Measurements from ENCODE around the gene MAD1L1.

Gene MAD1L1

GRCh38 chr7:1987084-1987535 is 245.6 kb downstream of the MAD1L1 start:
- Histone ChIP-seq H3K4me3 (no peak overlapping the region), H3K27ac (0 out of 2 replicates have a peak overlapping the region, but pooled peaks have one; percentile 6), H3K9ac (ENCODE audit: insufficient read length) (no peak overlapping the region), H3K36me3 (ENCODE audit: insufficient read depth, low read length) (no peaks in the 10 kb centered on the region), H3K9me3 (ENCODE audit: low read depth, low read length) (no peaks in the 10 kb centered on the region)
- TF ChIP-seq POLR2AphosphoS5 (IDR thresholded peaks at IDR 0.05; ENCODE audit: borderline replicate concordance, low read depth, low read length): no peak
- TF ChIP-seq EZH2 (IDR thresholded peaks at IDR 0.05): no peak
- TF ChIP-seq FOXP2 (optimal IDR thresholded peaks at IDR 0.05; ENCODE audit: control extremely low read depth, extremely low read length, insufficient read depth): no peak
- no peak for DNase-seq (ENCODE audit: low read depth, low spot score)

- Histone ChIP-seq H3K27ac (0 out of 2 replicates have a peak overlapping the region, but pooled peaks have one; percentile 6), H3K4me3 (no peak overlapping the region), H3K9ac (ENCODE audit: insufficient read length) (no peak overlapping the region), H3K36me3 (ENCODE audit: insufficient read depth, low read length) (no peaks in the 10 kb centered on the region), H3K9me3 (ENCODE audit: low read depth, low read length) (no peaks in the 10 kb centered on the region)
- no peak for DNase-seq (ENCODE audit: low read depth, low spot score)
- TF ChIP-seq EZH2 (IDR thresholded peaks at IDR 0.05) (no peak), FOXP2 (optimal IDR thresholded peaks at IDR 0.05; ENCODE audit: control extremely low read depth, extremely low read length, insufficient read depth) (no peak), POLR2AphosphoS5 (IDR thresholded peaks at IDR 0.05; ENCODE audit: borderline replicate concordance, low read depth, low read length) (no peak)
These were observed 246.2 kb downstream of the MAD1L1 start for GRCh38 chr7:1986366-1987083.

- TF ChIP-seq EZH2 (IDR thresholded peaks at IDR 0.05): no peak
- no peak for TF ChIP-seq POLR2AphosphoS5 (IDR thresholded peaks at IDR 0.05; ENCODE audit: borderline replicate concordance, low read depth, low read length)
- no peak for TF ChIP-seq FOXP2 (optimal IDR thresholded peaks at IDR 0.05; ENCODE audit: control extremely low read depth, extremely low read length, insufficient read depth)
- Histone ChIP-seq H3K27ac (no peak overlapping the region), H3K36me3 (ENCODE audit: insufficient read depth, low read length) (no peaks in the 10 kb centered on the region), H3K9me3 (ENCODE audit: low read depth, low read length) (no peaks in the 10 kb centered on the region), H3K9ac (ENCODE audit: insufficient read length) (no peak overlapping the region), H3K4me3 (no peak overlapping the region)
- no peak for DNase-seq (ENCODE audit: low read depth, low spot score)
These were observed 246.8 kb downstream of the MAD1L1 start for GRCh38 chr7:1985936-1986335.

GRCh38 chr7:1985042-1985441 is 247.7 kb downstream of the MAD1L1 start:
- Histone ChIP-seq H3K9ac (ENCODE audit: insufficient read length) (no peak overlapping the region), H3K4me3 (no peak overlapping the region), H3K27ac (no peak overlapping the region), H3K36me3 (ENCODE audit: insufficient read depth, low read length) (no peaks in the 10 kb centered on the region), H3K9me3 (ENCODE audit: low read depth, low read length) (no peaks in the 10 kb centered on the region)
- no peak for DNase-seq (ENCODE audit: low read depth, low spot score)
- TF ChIP-seq FOXP2 (optimal IDR thresholded peaks at IDR 0.05; ENCODE audit: control extremely low read depth, extremely low read length, insufficient read depth) (no peak), POLR2AphosphoS5 (IDR thresholded peaks at IDR 0.05; ENCODE audit: borderline replicate concordance, low read depth, low read length) (no peak), EZH2 (IDR thresholded peaks at IDR 0.05) (no peak)

- Histone ChIP-seq H3K27ac (no peak overlapping the region), H3K9ac (ENCODE audit: insufficient read length) (no peak overlapping the region), H3K4me3 (no peak overlapping the region), H3K36me3 (ENCODE audit: insufficient read depth, low read length) (no peaks in the 10 kb centered on the region; the same call in 1 of the 2 replicates), H3K9me3 (ENCODE audit: low read depth, low read length) (no peaks in the 10 kb centered on the region)
- DNase-seq (ENCODE audit: low read depth, low spot score): no peak
- TF ChIP-seq FOXP2 (optimal IDR thresholded peaks at IDR 0.05; ENCODE audit: control extremely low read depth, extremely low read length, insufficient read depth): no peak
- TF ChIP-seq EZH2 (IDR thresholded peaks at IDR 0.05): no peak
- TF ChIP-seq POLR2AphosphoS5 (IDR thresholded peaks at IDR 0.05; ENCODE audit: borderline replicate concordance, low read depth, low read length): no peak
These were observed 250.9 kb downstream of the MAD1L1 start for GRCh38 chr7:1981878-1982230.

- Histone ChIP-seq H3K27ac (no peak overlapping the region), H3K36me3 (ENCODE audit: insufficient read depth, low read length) (no peaks in the 10 kb centered on the region; the same call in 1 of the 2 replicates), H3K9ac (ENCODE audit: insufficient read length) (no peak overlapping the region), H3K9me3 (ENCODE audit: low read depth, low read length) (no peaks in the 10 kb centered on the region), H3K4me3 (no peak overlapping the region)
- no peak for DNase-seq (ENCODE audit: low read depth, low spot score)
- TF ChIP-seq FOXP2 (optimal IDR thresholded peaks at IDR 0.05; ENCODE audit: control extremely low read depth, extremely low read length, insufficient read depth) (no peak), POLR2AphosphoS5 (IDR thresholded peaks at IDR 0.05; ENCODE audit: borderline replicate concordance, low read depth, low read length) (no peak), EZH2 (IDR thresholded peaks at IDR 0.05) (no peak)
These were observed 251.4 kb downstream of the MAD1L1 start for GRCh38 chr7:1981201-1981877.

GRCh38 chr7:1979591-1980560 is 252.9 kb downstream of the MAD1L1 start:
- Histone ChIP-seq H3K9me3 (ENCODE audit: low read depth, low read length) (no peaks in the 10 kb centered on the region), H3K36me3 (ENCODE audit: insufficient read depth, low read length) (no peaks in the 10 kb centered on the region; the same call in 1 of the 2 replicates), H3K4me3 (no peak overlapping the region), H3K27ac (no peak overlapping the region), H3K9ac (ENCODE audit: insufficient read length) (no peak overlapping the region)
- no peak for DNase-seq (ENCODE audit: low read depth, low spot score)
- TF ChIP-seq EZH2 (IDR thresholded peaks at IDR 0.05) (no peak), FOXP2 (optimal IDR thresholded peaks at IDR 0.05; ENCODE audit: control extremely low read depth, extremely low read length, insufficient read depth) (no peak), POLR2AphosphoS5 (IDR thresholded peaks at IDR 0.05; ENCODE audit: borderline replicate concordance, low read depth, low read length) (no peak)
